ENCODE measurements around the gene MARCHF11.

The MARCHF11 gene

GRCh38 chr5:16140944-16141343 lies 38.6 kb downstream of the MARCHF11 start:
- TF ChIP-seq CTCF (IDR thresholded peaks at IDR 0.05), result no peak
- Histone ChIP-seq H3K4me1 (ENCODE audit: control insufficient read depth in 1 of 2, insufficient read depth in 1 of 2, low read depth in 1 of 2, low read length in 1 of 2) (no peaks in the 10 kb centered on the region), H3K9me3 (no peaks in the 10 kb centered on the region), H3K27ac (no peak overlapping the region), H3K4me3 (ENCODE audit: low read depth in 1 of 2, low read length in 1 of 2) (no peak overlapping the region), H3K36me3 (no peaks in the 10 kb centered on the region), H3K27me3 (no peaks in the 10 kb centered on the region)

GRCh38 chr5:16140417-16140816 lies 39.2 kb downstream of the MARCHF11 start:
- H3K27me3 ChIP-seq, result no peaks in the 10 kb centered on the region
- H3K36me3 ChIP-seq, result no peaks in the 10 kb centered on the region
- TF ChIP-seq CTCF (IDR thresholded peaks at IDR 0.05), result no peak
- H3K27ac ChIP-seq, result no peak overlapping the region
- H3K4me3 ChIP-seq (ENCODE audit: low read depth in 1 of 2, low read length in 1 of 2), result no peak overlapping the region
- H3K9me3 ChIP-seq, result no peaks in the 10 kb centered on the region
- no peaks in the 10 kb centered on the region for H3K4me1 ChIP-seq (ENCODE audit: control insufficient read depth in 1 of 2, insufficient read depth in 1 of 2, low read depth in 1 of 2, low read length in 1 of 2)

- Histone ChIP-seq H3K36me3 (no peaks in the 10 kb centered on the region), H3K4me1 (ENCODE audit: control insufficient read depth in 1 of 2, insufficient read depth in 1 of 2, low read depth in 1 of 2, low read length in 1 of 2) (no peaks in the 10 kb centered on the region)
- TF ChIP-seq CTCF (IDR thresholded peaks at IDR 0.05), result no peak
Measured at GRCh38 chr5:16137177-16137576, 42.4 kb downstream of the MARCHF11 start.

GRCh38 chr5:16135506-16135905 lies 44.1 kb downstream of the MARCHF11 start:
- Histone ChIP-seq H3K9me3 (no peaks in the 10 kb centered on the region), H3K4me3 (ENCODE audit: low read depth in 1 of 2, low read length in 1 of 2) (no peak overlapping the region), H3K36me3 (no peaks in the 10 kb centered on the region), H3K4me1 (ENCODE audit: control insufficient read depth in 1 of 2, insufficient read depth in 1 of 2, low read depth in 1 of 2, low read length in 1 of 2) (no peaks in the 10 kb centered on the region), H3K27ac (no peak overlapping the region), H3K27me3 (no peaks in the 10 kb centered on the region)
- no peak for TF ChIP-seq CTCF (IDR thresholded peaks at IDR 0.05)

More at GRCh38 chr5:16137177-16137576, 42.4 kb downstream of the MARCHF11 start:
- Histone ChIP-seq H3K27me3 (no peaks in the 10 kb centered on the region), H3K4me3 (ENCODE audit: low read depth in 1 of 2, low read length in 1 of 2) (no peak overlapping the region), H3K9me3 (no peaks in the 10 kb centered on the region), H3K27ac (no peak overlapping the region)

- Histone ChIP-seq H3K36me3 (no peaks in the 10 kb centered on the region), H3K9me3 (no peaks in the 10 kb centered on the region), H3K27ac (no peak overlapping the region), H3K4me3 (ENCODE audit: low read depth in 1 of 2, low read length in 1 of 2) (no peak overlapping the region), H3K27me3 (no peaks in the 10 kb centered on the region), H3K4me1 (ENCODE audit: control insufficient read depth in 1 of 2, insufficient read depth in 1 of 2, low read depth in 1 of 2, low read length in 1 of 2) (no peaks in the 10 kb centered on the region)
- no peak for TF ChIP-seq CTCF (IDR thresholded peaks at IDR 0.05)
Measured at GRCh38 chr5:16135003-16135402, 44.6 kb downstream of the MARCHF11 start.

GRCh38 chr5:16134204-16134603 lies 45.4 kb downstream of the MARCHF11 start:
- no peak overlapping the region for H3K4me3 ChIP-seq (ENCODE audit: low read depth in 1 of 2, low read length in 1 of 2)
- H3K27ac ChIP-seq, result no peak overlapping the region
- no peaks in the 10 kb centered on the region for H3K36me3 ChIP-seq
- H3K9me3 ChIP-seq, result no peaks in the 10 kb centered on the region
- no peaks in the 10 kb centered on the region for H3K4me1 ChIP-seq (ENCODE audit: control insufficient read depth in 1 of 2, insufficient read depth in 1 of 2, low read depth in 1 of 2, low read length in 1 of 2)
- no peaks in the 10 kb centered on the region for H3K27me3 ChIP-seq
- TF ChIP-seq CTCF (IDR thresholded peaks at IDR 0.05), result no peak

Data from neutrophil (primary cell).